HL-60/S4 treated with retinoic acid at 250 ng/mL for 4 days and 3 days (cell line): ENCODE measurements around the gene PTPRN2.
"Not testable (repeated sequence)": the region's sequence is repeated elsewhere in the genome, so short reads cannot be mapped to it uniquely, and the experiment has no call there.

ENCODE experiments used
- in situ Hi-C: fragments of 300-500 bp; cut with MboI; formaldehyde crosslinking; loops from 2 replicates; pipeline ENCODE4 v1.7.0; 2022; ENCODE audit warnings: low sequenced_read_pairs

PTPRN2 gene

GRCh38 chr7:157604661-157605381 lies 982.8 kb downstream of the PTPRN2 start:
- in situ Hi-C loops, result no loop called here

- in situ Hi-C loops, result no loop called here
Observed at GRCh38 chr7:157603716-157604115, 983.9 kb downstream of the PTPRN2 start.

- in situ Hi-C loops, result no loop called here
Observed at GRCh38 chr7:157603005-157603404, 984.6 kb downstream of the PTPRN2 start.

- in situ Hi-C loops, result no loop called here
Observed at GRCh38 chr7:157602581-157602980, 985.0 kb downstream of the PTPRN2 start.

- in situ Hi-C loops, result no loop called here
Observed at GRCh38 chr7:157602156-157602555, 985.5 kb downstream of the PTPRN2 start.

- in situ Hi-C loops, result no loop called here
Observed at GRCh38 chr7:157601530-157601929, 986.1 kb downstream of the PTPRN2 start.

- in situ Hi-C loops, result no loop called here
Observed at GRCh38 chr7:157599491-157599890, 988.1 kb downstream of the PTPRN2 start.

- in situ Hi-C loops, result no loop called here
Observed at GRCh38 chr7:157597562-157597961, 990.1 kb downstream of the PTPRN2 start.

- in situ Hi-C loops, result no loop called here
Observed at GRCh38 chr7:157596881-157597280, 990.7 kb downstream of the PTPRN2 start.

GRCh38 chr7:157596471-157596870 lies 991.2 kb downstream of the PTPRN2 start:
- in situ Hi-C loops, result no loop called here

GRCh38 chr7:157596026-157596425 lies 991.6 kb downstream of the PTPRN2 start:
- in situ Hi-C loops, result no loop called here

- in situ Hi-C loops, result no loop called here
Observed at GRCh38 chr7:157595086-157595855, 992.4 kb downstream of the PTPRN2 start.

GRCh38 chr7:157594306-157594705 lies 993.3 kb downstream of the PTPRN2 start:
- in situ Hi-C loops, result no loop called here

- in situ Hi-C loops, result no loop called here
Observed at GRCh38 chr7:157593541-157593940, 994.1 kb downstream of the PTPRN2 start.

GRCh38 chr7:157592636-157593320 lies 994.8 kb downstream of the PTPRN2 start:
- in situ Hi-C loops, result not testable (repeated sequence)

- in situ Hi-C loops, result no loop called here
Observed at GRCh38 chr7:157590526-157590925, 997.1 kb downstream of the PTPRN2 start.

- in situ Hi-C loops, result no loop called here
Observed at GRCh38 chr7:157589680-157590079, 997.9 kb downstream of the PTPRN2 start.

- in situ Hi-C loops, result no loop called here
Observed at GRCh38 chr7:157587805-157588560, 999.6 kb downstream of the PTPRN2 start.

GRCh38 chr7:157587051-157587804 lies 1000.4 kb downstream of the PTPRN2 start:
- in situ Hi-C loops, result no loop called here

GRCh38 chr7:157586426-157586955 lies 1001.1 kb downstream of the PTPRN2 start:
- in situ Hi-C loops, result no loop called here
